GM19328 (cell line): ENCODE results near the gene SOBP.
"Not testable (repeated sequence)": the region's sequence is repeated elsewhere in the genome, so short reads cannot be mapped to it uniquely, and the experiment has no call there.

Experiments
- ATAC-seq: cut with Tn5 transposase; IDR thresholded peaks from one replicate; pipeline ENCODE4 v1.9.1; 2021; ENCODE audit warnings: mild to moderate bottlenecking, moderate library complexity; ENCODE audit not compliant: unreplicated experiment

The SOBP gene

DNA sequence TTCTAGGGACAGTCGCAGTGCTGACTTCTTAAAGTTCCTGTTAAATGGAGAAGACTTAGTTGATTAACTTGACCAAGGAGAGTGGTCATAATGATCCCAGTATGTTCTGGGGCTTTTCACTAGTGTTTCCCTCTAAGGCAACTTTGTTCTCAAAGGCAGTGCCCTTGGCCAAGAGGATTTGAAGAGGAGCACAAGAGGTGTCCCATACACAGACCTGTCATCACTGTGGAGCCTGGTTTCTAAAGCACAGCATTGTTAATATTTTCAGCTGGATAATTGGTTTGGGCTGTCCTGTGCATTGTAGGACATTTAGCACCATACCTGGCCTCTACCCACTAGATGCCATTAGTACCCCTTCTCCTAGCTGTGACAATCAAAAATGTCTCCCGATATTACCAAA lies 30.8 kb downstream of the SOBP start:
- ATAC-seq = not testable (repeated sequence)

DNA sequence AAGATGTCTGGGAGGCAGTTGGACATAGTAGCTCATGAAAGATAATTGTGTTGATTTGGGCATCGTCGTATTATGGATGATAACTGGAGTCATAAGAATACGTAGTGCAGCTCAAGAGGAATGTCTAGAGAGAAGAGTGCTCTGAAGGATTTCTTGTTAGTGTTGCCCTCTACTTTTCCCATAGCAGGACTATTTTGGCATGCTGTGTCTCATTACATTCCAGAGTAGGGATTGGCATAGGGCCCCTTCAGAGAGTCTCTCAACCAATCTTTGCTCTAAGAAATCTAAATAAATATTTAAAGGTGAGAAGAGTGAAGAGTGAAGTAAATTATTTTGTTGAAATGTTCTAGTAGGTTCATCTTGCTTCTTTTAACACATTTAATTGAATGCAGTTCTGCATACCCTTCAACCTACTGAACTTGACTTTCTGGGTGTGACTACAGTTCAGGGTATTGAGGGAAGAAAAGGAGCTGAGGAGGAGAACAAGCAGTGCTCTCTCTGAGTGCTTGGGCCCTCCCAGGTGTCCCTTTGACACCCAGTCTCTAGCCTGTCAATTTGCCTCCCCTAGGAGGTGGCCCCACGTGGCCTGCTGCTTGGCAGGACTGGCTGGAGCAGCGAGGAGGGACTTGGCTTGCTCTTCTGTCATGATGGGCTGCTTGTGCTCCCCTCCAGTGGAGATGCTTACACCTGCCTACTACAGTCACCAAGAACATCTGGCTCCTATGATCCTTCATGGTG lies 33.3 kb downstream of the SOBP start:
- ATAC-seq = no peak

DNA sequence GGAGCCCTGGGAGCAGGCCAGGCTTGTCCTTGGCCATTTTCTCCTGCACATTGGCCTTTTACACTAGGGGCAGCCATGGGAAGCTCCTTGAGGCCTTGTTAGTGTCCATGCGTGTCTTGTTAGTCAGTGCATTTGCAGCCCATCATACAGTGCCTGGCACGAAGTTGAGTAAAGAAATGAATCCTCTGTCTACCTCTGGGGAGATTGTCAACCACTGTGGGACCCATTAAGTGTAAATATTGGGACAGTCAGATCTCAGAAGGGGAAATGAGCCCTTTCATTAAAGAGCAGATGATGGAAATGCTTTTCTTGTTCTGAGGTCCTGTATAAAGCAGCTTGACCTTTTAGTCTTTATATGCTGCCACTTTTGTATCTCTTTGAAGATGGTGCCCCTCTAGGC lies 33.9 kb downstream of the SOBP start:
- no peak for ATAC-seq

DNA sequence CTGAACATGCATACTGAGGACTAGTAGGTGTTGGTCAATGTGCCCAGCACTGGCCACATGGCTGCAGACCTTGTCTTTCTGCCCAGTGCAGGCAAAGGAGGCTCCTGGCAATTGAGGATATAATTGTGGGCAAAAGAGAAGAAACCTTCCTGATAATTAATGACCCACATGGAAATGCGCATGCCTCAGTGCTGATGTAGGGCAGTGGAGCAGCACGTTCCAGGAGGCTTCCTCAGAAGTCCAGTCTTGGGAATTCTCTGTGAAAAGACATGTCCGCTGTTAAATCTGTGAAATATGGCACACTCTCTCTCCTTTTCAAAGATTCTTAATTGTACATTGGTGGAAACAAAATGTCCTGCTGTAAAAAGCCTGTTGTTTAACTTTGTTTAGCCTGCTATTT lies 34.7 kb downstream of the SOBP start:
- no peak for ATAC-seq

DNA sequence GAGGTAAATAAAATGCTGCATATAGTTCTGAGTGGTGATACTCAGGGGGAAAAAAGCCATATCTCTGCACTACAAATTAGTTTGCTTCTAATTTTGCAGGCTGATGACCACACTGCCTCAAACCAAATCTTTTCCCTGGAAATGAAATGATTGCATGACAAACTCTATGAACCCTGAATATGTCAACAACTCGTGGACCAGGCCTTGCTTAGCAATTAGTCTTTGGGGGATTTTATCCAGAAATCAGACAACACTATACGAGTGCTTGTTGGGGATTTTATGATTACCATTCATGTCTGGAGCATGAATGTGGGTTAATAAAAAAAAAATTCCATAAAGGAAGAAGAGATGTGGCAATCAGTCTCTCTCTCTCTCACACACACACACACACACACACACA lies 42.0 kb downstream of the SOBP start:
- ATAC-seq = no peak

DNA sequence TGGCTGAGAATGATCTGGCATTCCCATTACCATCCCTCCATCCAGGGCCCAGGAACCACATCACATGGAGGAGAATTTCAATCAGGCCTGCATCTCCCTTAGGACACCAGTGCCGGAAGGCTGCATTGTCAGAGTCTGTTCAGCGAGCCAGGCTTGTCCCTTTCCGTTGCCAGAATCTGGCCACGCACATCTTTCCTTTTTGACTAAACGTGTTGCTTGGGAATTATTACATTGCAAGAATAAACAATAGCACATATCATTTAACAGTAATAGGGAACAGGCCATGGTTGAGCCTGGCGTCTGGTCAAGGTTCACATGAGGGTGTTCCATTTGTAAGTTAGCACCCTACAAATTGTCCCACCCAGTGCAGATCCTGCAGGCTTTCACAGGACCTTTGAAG lies 42.8 kb downstream of the SOBP start:
- no peak for ATAC-seq

DNA sequence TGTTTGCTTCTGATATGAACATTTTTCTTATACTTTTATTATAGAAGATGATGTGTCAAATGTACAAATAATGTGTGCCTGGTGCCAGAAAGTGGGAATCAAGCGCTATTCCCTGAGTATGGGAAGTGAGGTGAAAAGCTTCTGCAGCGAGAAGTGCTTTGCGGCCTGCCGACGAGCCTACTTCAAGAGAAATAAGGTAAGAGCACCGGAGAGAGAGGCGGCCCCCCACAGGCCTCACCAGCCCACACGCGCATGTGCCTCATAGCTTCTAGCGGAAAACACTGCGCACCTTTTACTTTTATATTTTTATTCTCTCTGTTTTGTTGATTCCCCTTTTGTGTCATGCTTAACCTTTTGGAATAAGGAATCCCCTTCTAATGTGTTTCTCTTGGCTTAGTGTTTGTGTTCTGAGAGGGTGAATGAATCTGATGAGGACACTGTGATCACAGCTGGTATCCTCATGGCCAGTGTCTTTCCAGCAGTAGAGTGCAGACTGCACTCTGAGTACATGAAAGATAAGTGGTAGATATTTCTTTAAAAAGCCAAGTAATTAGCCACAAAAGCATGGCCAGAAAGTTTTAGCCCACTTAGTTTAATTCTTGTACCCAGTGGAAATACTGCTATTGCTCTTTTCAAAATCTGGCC lies 43.6 kb downstream of the SOBP start:
- no peak for ATAC-seq

DNA sequence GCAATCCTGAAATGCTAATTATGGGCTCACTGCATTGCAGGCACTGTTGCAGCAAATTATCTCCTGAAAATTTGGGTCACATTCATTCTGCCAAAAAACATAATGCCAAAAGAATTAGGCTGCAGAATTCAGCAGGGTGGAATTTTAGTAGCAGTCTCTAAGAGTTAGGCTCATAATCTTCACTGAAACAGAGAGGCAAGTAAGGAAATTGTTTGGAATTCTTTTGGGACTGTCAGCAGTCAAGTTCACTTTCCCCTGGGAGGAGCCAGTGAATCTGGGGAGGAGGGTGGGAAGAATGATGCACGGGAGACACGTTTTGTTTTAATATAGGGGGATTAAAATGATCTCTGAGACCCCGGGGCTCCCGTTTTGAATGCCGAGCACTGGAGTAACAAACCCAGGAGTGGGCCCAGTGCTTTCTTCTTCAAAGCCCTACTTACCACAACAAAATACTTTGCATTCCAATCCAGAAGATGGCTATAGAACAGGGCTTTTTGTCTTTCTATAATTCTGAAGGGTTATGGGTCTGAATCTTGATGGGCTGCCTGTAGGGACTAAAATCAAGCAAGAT lies 44.7 kb downstream of the SOBP start:
- ATAC-seq = no peak

DNA sequence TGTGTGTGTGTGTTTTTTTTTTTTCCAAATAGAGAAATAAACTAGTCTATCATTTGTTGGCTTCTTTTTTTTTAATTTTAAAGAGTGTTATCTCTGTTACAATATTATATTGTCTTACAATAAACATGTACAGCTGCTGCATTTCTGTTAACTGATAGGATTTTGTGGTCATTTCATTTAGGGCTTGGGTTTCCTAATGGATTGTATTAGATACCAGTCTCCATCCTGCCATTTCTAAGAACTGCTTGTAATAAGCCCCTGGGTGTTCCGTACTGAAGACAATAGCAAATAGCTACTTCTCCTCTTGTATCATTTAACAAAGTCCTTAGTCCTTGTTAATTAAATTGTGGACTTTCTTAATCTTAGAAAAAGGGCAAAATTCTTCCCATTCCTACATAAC lies 45.7 kb downstream of the SOBP start:
- ATAC-seq = no peak

DNA sequence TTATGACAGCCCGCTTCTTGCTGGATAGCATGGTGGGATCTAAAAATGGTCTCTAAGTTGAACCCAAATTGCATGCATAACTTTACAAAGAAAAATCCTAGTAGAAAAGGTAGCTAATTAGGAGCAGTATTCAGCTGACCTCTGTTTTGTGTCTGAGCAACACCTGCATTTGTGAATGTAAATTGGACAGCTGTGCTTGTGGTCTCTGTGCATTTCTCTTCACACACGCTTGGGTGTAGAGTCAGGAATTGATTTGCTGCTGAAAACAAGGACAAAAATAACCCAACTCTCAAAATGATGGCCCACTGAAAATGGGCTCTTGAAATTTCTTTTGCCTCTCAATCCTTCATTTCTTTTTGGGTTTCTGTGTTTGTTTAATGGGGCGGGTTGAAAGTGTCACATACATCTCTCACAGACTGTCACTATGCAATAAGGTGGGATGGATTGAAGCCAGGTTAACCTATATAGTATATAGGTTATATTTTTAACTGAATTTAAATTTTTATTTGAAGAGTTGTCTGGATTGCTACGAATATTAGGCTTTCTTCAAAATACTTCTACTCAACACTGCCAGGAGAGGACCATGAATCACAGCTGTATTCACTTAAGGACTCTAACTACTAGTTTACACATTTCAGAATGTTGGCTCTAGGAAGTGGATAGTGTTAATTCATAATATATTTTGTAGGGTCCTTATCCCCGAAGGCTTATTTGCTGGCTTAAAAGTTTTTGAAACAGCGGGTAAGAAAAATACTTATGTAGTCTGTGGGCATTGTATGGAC lies 46.5 kb downstream of the SOBP start:
- ATAC-seq = no peak

DNA sequence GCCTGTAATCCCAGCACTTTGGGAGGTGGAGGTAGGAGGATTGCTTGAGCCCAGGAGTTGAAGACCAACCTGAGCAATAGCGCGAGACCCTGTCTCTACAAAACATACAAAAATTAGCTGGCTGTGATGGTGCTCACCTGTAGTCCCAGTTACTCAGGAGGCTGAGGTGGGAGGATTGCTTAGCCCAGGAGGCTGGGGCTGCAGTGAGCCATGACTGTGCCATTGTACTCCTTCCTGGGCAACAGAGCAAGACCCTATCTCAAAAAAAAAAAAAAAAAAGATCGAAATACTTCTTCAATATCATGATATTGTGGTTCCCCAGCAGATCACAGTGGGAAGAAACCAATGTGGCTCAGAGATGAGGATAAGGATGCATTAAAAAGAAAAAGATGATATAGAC lies 47.6 kb downstream of the SOBP start:
- ATAC-seq = no peak

DNA sequence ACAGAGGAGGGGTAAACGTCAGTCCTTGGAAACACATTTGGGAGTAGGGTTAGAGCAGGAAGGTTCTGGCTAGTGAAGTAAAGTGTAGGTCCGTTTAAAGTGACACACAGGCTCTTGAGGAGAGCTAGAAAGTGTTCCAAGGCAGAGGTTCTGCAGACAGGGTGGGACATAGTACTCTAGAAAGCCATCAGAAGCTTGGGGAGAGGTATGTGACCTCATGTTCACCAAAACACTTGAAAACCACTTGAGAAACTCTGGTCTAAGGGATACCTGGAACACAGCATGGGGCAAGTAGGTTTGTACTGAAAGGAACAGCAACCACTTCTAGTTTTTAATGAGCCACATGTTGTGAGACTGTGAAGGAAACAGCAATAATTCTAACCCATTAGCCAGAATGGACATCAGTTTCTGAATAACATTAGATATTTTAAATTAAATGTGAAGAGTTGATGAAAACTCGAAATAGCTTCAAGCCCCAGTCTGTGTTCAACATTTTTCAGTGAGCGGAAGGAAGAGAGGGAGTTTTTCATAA lies 49.0 kb downstream of the SOBP start:
- ATAC-seq = no peak

DNA sequence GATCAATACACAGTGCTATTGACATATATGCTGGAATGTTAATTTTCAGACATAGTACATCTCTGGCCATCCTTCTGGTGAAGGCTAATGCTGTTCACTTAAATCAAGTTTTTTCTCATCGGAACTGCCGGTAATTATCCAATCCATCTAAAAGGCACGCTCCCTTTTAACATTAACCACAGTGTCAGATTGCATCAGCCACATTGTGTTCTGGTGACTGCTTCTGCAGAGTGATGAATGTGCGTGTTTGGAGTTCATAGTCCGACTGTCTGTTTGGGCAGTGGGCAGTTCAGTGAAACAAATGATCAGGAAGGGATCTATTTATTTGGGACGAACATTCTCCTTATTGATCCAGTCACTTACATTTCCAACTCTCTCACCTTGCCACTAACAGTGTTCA lies 49.5 kb downstream of the SOBP start:
- no peak for ATAC-seq

DNA sequence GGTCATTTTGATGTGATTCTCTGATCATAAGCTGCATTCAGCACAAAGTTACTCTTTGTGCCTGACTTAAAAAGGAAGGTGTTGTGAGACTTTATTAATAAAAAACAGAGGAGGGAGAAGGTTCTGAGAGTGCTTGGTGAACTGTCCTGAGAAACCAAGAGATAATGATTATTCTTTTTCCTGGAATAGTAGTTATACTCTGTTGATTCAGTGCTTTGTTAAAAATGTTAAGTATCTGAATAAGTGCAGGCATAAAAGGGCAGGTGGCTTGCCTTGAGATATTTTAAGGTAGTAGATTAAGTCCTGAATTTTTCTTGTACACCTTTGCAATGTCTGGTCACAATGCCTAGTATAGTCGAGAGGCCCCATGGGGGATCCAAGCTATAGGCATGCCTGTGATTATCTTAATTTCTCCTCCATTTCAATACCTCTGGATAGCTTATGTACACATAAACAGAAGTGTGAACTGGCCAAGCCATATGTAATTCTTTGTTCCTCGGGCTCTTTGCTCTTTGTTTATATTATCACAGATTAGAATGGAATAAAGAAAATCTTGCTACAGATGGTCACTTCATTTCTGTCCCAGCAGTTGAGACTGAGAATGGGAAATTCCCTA lies 50.0 kb downstream of the SOBP start:
- ATAC-seq = no peak

DNA sequence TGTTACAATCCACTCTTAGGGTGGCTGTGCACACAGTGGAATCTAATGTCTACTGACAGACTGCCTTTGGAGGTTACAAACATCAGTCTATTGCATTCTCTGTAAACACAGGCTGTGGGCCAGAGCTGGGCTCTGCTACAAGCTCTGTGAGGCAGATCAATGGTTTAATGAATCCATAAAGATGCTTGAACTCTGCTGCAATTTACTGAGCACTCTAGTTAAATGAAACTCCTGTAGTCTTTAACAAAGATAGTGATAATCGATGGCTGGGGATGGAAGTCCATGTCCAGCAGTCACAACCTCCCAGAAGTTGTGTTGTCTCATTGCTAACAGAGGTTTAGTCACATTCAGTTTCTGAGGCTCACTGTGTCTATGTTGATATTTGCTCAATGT lies 50.5 kb downstream of the SOBP start:
- ATAC-seq = no peak

DNA sequence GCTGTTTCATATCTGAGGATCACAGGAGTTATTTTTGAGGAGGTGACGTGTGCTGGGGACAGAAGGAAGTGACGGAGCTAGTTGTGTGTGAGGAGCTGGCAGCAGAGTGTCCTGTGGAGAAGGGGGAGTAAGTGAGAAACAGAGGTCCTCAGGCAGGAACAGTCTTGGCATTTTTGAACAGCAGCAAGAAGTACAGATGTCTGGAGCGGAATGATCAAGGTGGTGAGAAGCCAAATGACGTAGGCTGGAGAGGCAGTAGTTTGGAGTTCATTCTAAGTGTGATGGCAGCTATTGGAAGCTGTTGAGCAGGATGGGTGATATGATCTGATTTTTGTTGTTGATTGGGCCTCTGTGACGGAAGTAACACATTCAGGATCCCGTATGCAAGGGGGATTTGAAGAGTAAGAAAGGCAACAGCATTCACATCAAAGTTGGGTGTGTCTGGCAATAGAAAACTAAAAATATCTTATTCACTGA lies 52.3 kb downstream of the SOBP start:
- no peak for ATAC-seq

DNA sequence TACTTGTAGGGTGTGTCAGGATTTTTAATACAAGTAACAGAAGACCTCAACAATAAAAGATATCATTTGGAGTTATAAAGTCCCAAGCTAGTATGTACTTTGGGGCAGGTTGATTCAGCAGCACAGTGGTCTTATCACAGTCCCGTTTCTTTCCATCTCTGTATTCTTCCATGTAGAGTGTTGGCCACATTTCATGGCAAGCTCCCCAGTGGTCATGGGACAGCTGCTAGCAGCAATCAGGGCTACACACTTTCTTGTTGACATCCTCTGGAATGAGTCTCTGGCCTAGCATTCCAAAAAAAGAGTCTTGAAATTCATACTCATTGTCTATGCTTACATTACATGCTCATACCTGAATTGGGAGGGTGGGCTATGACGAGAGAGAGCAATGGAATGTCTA lies 53.2 kb downstream of the SOBP start:
- no peak for ATAC-seq

DNA sequence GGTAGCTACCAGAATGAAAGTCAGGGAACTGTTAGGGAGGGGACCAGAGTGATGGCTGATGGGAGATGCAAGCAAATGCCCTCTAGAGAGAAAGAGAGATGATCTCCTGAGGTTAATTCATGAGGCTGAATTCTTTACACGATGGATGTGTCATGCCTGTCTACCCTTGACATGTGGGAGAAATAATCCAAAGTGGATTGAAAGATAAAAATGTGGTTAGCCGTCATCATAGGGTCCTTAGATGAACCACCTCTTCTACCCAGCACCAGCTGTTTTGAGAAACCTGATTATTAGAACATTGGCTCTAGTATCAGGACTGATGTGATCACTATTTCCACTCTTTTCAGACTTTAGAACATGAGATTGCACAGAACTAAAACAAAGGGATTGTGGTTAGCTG lies 53.6 kb downstream of the SOBP start:
- no peak for ATAC-seq

DNA sequence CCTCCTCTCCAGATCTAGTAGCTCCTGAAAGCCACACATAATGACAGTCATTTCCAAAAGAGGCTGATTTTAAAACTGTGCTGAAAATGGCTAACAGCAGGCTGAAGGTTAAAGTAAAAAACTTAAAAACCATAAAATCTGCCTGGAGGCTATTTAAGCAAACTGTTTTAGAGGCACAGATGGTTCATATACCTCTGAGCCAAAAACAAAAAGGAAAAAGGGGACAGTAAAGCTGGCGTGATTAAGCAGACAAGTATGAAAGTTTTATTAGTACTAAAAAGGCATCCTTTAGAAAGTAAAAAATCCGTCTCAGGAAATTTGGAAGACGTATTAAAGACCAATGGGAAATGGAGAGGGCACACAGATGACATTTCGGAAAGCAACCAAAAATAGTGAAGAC lies 55.8 kb downstream of the SOBP start:
- ATAC-seq = no peak

DNA sequence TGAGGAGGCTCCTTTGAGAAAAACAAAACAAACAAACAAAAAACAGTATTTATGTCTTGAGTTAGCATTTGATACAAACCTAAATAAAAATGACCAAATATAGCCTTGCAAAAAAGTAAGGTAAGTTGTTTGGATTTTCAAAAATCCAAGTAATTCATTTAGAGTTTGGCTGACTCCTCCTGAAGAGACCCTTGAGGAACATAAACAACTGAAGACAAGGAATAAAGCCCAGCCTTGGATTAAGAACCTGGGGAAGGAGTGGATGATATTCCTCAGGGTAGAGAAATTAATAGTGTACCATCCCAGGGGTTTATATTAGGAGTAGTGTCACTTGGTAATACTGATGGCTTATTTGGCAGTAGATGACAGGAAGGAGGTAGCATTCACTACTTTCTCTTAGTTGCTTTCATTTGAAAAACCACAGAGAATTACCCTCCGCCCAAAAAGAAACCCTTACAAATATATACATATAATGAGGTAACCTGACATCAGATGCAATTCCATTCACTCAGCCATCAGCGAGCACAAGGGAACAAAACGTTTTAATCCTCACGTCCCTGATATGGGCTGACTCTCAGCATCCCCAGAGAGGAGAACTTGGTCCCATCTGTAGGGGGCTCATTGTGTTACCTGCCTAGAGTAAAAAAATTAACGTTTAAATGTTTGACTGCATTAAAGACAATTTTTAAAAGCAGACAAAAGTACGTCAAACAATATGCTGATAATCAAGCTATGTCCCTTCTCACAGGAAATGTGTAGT lies 57.0 kb downstream of the SOBP start:
- ATAC-seq = no peak
